Activated T-cell treated with anti-CD3 and anti-CD28 coated beads for 48 hours (primary cell): ENCODE data around the gene TTYH2.

ENCODE experiments used
- DNase-seq: peaks from one replicate; pipeline ENCODE4 v3.0.0-alpha.2; 2020; ENCODE audit warnings: low read depth

Gene TTYH2

DNA sequence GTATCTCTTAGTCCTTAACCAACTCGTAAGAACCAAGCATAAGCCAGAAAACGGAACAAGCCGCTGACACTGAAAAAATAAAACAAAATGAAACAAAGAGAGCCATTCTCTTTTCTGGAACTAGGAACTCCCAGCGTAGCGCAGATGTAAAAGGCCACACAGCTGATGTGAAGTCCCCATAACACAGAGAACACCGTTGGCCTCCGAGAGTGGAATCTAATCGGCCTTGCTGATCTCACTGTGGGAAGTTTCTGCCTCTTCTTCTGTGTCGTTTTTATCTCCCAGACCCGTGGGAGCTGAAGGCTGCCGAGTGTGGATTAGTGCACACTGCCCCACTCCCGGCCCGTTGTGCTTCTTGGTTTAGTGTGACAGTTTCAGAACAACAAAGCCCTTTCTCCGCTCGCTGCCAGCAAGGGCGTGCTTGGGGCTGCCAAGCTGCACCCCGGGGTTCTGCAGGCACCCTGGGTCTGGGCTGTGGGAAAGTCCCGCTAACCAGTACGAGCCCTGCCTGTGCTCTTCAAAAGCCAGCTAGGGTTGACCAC, 21.7 kb downstream of the TTYH2 start:
- DNase-seq, result no peak

DNA sequence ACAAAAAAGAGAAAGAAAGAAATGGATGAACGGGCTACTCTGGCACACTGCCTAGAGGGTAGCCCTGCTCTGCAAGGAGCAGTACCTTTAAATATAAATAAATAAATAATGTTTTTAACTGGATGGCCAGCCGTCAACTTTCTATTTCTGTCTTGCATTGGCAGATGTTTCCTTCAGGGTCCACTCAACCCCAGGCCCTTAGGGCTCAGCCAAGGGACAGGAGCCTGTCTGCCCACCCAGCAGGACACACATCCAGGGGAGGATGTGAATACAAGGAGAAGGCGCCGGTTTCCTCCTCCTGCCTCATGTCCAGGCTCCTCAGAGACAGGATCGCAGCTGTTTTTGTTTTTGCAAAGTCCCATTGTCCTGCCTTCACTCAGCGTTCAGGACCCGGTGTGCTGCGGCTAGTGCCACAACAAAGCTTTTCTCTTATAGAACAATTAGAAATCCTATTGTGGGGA, 22.6 kb downstream of the TTYH2 start:
- DNase-seq, result no peak

DNA sequence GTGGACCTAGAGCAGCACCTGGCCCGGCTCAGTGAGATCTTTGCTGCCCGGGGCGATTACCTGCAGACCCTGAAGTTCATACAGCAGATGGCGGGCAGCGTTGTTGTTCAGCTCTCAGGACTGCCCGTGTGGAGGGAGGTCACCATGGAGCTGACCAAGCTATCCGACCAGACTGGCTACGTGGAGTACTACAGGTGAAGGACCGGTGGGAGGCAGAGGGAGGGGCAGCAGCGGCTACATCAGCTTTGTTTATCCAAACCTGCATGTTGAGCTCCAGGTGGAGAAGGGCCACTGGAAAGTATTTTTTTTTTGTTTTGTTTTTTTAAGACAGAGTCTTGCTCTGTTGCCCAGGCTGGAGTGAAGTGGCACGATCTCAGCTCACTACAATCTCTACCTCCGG, 23.9 kb downstream of the TTYH2 start:
- no peak for DNase-seq

DNA sequence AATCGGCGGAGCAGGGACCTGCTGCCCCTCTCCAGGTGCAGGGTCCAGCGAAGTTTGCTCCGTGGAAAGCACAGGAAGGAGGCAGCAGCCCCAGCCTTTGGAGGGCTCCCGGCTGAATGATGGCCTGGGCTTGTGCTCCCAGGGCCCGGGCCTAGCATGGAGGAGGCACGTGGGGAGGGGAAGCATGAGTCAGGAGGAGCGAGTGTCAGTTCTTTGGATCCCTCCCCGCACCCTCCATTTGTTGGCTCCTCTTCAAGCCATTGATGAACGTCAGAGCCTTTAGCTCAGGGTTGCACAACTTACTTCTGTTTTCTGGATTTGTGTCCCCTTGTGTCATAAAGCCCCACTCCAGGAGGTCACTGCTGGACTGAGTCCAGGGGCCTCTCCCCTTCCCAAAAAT, 25.8 kb downstream of the TTYH2 start:
- no peak for DNase-seq

DNA sequence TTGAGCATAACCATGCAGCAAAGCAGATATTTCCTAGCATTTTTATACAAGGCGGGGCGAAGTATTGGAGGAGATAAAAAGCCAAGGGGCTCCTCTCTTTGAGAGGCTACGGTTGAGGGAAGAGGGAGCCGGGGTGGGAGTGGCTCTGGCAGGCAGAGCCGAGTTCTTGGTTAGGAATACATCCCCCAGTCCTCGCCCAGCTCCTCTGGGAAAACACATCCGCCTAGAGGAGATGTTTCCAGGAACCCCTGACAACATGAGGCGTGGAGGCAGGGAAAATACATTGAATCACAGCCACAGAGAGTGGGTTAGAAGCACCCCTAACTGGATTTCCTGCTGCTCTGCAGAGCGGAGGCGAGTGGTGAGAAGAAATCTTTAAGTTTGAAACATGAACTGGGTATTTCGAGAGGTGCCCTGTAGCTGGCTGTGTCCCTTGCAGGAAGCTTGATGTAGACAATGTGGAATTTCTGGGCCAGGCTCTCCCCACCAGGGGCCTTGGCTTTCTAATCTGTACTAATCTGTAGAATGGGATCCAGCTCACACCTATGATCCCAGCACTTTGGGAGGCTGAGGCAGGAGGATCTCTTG, 27.3 kb downstream of the TTYH2 start:
- DNase-seq, result no peak

DNA sequence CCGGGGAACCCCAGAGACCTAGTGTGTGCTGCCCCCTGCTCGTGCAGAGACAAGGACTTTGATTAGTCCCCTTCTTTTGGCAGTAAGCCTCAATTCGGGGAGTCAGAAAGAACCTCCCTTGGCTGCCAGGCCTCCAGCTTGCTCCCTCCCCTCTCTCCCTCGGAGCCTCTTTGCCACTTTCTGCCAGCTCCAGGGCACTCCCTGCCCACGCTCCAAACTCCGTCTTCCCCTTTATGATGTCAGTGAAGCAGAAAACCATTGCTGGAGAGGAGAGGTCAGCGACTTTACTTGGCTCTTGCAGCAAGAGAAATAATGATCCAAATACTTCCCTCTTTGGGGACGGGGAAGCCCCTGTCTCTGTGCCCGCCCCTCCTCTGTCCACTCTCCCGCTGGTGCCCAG, 28.1 kb downstream of the TTYH2 start:
- no peak for DNase-seq

DNA sequence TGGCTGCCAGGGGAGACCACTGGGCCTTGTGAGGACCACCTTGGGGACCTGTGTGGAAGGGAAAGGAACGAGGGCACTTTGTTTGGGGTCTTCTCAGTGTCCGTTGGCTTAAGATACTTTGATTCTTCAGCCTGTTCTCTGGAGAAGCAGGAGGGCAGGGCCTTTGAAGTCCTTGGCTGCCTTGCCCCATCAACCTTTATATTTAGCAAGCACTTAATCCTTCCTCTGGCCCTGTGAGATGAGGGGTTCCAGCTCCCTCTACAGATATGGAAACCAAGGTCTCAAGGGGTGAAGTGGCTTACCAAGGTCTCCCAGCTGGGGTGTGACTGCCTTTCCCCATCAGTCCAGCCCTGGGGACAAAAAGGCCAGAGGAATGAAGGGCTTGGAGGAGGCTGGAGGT, 28.5 kb downstream of the TTYH2 start:
- DNase-seq, result no peak

DNA sequence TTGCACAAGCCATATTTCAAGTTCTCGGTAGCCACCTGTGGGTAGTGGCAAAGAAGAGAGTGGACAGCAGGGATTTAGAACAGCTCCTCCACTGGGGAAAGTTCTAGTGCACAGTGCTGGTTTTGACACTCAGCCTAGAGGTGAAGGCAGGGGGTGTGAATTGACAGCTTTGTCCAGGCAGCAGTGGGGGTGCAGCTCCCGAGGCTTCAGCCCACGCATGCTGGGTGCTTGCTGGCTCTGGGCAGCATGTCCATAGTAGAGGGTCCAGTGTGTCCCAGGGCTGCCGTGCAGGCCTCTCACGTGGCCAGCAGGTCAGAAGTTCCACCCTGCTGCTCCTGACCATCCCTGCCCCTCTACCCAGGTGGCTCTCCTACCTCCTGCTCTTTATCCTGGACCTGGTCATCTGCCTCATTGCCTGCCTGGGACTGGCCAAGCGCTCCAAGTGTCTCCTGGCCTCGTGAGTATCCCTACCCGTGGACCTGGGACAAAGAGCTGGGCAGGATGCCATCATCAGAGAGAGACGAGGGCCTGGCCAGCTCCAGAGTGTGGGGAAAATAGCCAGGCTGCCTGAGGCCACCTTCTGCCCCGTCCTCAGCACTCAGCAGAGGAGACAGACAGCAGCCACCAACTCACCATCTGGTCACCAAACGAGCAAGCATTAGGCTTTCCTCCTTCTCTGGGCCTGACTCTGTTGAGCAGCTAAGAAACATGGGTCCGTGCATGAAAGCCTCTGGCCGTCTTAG, 29.8 kb downstream of the TTYH2 start:
- DNase-seq, result no peak

DNA sequence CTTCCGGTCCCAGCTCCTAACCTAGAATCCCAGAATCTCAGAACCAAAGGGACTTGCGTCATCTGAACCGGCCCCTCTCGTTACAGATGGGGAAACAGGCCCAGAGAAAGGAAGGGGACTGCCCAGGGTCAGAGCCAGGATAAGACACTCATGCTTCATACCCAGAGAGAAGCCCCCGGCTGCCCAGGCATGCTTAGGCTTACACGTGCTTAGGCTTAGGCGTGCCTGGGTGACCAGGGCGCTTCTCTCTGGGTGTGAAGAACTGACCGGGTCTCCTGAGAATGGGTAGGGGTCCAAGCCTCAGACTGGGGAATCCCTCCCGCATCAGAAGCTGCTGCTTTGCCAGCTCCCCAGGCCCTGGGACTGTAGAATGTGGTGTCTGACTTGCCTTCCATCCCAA, 30.8 kb downstream of the TTYH2 start:
- DNase-seq, result no peak

DNA sequence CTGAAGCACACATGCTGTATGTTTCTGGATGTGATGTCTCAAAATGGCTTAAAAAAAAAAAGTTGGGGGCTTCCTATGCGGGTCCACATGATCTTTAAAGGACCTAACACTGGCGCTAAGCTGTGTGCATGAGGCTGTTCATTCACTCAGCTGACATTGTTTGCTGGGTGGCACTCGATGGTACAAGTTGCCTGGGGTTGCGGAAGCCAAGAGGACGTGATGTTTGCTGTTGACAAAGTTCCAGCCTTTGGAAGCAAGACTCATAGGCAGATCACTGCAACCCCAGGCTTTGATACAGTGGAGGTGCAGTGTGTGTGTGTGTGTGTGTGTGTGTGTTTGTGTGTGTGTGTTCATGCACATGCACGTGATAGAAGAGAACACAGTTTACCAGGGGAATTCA, 31.2 kb downstream of the TTYH2 start:
- DNase-seq, result no peak

DNA sequence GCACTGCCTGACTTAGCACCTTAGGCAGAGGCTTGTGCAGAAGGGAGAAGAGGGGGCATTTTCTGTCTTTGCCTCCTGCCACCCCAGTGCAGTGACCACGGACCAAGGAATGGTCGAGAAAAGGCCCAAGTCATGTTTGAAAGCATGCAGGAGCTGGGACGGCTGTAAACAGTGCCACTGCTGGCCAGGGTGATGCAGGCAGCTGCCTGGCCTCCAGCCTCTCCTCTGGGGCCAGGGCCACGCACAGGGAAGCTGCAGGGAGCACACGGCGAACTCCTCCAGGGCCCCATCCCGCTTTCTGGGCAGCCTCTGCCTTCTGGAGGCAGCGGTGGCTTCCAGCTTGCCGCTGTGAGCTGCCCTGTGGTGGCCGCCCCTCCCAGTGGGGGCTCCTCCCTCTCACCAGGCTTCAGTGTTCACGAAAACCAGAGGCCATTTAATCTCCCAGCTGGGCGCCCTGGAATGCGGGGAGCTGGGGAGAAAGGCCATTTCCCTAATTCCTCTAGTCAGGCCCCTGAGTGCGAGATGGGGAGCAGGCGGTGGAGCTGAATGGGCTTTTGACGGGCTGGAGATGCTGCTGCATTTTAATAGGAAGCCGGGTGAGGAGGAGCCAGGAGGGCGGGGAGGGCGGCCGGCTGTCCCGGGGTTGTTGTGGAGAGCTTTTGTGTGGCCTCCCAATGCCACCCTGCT, 31.9 kb downstream of the TTYH2 start:
- DNase-seq, result no peak

DNA sequence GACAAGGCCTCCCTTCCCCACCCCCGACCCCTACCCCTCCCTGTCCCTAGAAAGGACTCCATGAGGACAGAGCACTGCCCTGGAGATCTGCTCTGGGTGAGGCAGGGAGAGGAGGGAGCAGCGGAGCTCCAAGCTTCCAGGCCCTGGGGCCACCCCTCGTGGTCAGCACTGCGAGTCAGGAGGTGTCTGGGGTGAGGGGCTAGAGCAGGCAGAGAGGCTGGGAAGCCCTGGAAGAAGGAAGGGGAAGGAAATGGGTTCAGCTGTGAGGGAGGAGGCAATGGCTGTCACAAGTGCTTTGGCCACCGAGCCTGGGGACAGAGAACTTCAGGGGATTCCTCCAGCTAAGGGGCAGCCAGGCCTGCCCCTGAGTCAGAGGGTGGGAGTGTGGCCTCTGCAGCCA, 32.5 kb downstream of the TTYH2 start:
- no peak for DNase-seq

DNA sequence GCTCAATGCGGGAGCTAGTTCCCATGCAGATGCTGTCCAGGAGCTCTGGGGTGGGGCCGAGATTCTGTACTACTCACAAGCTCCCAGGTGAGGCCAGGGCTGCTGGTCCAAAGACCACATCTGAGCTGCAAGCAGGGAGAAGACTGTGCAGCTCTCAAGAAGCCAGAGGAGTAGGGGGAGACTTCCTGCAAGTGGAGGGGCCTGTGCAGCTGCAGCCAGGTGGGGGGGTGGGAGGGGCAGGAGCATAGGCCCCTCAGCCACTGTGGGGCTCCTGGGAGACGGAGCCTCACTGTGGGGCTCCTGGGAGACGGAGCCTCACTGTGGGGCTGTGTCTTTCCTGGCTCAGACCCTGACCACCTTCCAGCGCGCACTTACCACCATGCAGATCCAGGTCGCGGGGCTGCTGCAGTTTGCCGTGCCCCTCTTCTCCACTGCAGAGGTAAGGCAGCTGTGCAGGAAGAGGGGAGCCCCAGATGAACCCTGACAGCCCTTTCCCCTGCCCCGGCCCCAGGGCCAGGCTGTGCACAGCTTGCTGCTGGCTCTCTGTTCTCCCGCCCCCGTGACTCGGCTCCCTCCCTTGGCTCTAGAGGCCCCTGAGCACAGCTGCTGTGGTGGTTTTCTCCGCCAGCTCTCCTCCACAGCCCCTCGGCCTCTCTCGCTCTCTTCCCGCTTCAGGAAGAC, 36.4 kb downstream of the TTYH2 start:
- no peak for DNase-seq

DNA sequence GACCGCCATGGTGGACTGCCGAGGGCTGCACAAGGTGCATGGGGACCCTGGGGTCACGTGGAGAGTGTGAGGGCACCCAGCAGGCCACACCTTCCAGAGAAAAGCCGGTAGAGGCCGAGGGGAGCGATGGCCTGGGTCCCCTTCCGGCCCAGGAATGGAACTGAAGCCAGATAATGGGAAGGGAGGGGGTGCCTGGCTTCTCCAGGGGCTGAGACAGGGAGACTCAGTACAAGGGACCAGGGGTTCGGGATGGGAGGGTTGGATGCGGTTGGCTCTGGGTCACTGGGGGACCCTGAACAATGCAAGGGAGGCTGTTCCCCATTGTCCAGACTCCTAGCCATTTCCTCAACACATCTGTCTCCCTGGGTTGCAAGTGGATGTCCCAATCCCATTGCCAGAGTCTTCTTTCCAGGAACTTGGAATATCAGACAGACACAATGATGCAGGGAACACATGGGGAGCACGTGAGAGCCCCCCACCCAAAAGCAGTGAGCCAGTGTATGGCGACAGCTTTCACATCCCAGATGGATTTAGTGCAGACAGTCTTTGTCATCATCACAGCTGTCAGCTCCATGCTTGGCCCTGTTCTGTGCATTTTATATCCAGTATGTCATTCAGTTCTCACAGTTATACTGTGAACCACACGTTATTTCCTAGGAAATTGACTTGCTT, 37.1 kb downstream of the TTYH2 start:
- DNase-seq, result no peak

DNA sequence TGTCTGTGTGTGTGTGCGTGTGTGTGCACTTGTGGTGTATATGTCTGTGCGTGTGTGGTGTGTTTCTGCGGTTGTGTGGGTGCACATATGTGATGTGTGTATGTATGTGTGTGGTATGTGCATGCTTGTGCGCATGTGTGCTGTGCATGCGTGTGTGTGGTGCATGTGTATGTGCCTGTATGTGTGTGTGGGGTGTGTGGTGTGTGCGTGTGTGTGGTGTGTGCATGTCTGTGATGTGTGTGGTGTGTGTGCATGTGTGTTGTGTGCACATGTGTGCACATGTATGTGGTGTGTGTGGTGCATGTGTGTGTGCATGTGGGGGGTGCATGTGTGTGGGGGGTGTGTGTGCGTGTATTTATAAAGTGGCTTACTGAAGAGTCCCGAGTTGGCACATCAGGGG, 37.7 kb downstream of the TTYH2 start:
- no peak for DNase-seq

DNA sequence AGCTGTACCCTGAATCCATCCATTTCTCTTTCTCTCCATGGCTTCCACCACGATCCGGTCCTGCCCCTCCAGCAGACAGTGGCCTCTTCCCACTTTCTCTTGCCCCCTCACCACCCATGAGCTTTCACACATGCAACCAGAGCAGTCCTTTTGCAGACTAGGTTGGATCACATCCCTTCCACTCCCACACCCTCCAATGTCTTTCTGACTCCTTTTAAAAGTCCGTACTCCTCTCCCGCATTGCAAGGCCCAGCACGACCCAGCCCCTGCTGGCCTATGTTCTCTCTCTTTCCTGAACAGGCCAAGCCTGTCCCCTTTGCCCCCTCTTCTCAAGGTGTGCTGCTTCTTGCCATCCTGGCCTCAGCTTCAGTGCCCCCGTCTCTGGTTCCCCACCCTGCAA, 38.2 kb downstream of the TTYH2 start:
- DNase-seq, result no peak

DNA sequence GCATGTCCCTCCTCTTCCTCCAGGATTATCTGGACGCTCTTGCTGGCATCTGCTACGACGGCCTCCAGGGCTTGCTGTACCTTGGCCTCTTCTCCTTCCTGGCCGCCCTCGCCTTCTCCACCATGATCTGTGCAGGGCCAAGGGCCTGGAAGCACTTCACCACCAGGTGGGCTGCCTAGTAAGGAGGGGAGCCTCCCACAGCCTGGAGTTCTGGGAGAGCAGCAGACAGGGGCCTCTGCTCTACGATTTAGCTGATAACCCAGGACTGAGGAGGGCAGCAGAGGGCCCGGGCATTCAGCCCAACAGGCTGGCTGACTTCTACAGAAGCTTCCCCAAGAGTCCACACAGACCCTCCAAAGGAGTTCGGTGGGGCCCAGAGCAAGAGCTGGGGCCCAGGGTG, 38.8 kb downstream of the TTYH2 start:
- no peak for DNase-seq

DNA sequence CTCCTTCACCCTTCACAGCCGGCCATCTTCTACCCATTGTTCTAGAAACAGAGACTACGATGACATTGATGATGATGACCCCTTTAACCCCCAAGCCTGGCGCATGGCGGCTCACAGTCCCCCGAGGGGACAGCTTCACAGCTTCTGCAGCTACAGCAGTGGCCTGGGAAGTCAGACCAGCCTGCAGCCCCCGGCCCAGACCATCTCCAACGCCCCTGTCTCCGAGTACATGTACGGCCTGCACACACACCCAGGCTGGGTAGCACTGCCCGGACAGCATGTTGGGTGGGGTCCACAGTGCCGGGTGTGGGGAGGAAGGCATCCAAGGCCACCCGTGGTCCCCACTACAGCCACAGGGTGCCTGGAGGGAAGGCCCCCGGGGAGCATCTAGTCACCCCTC, 39.7 kb downstream of the TTYH2 start:
- DNase-seq, result no peak

DNA sequence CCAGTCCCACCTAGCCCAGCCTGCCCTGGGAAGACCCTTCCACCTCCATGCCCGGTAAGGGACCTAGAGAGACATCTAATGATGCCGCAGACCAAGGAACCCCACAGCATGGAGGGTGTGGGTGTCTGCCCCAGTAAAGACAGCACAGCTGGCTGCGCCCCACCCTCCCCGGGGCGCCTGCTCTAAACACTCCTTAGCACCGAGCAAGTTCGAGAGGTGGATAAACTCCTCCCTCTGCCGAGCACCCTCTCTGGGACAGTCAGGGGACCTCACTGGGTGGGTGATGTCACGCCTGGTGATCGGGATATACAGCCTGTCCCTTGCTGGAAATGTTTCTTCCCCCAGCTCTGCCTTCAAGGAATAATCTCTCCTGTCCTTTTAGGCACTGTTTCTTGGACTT, 43.9 kb downstream of the TTYH2 start:
- no peak for DNase-seq

DNA sequence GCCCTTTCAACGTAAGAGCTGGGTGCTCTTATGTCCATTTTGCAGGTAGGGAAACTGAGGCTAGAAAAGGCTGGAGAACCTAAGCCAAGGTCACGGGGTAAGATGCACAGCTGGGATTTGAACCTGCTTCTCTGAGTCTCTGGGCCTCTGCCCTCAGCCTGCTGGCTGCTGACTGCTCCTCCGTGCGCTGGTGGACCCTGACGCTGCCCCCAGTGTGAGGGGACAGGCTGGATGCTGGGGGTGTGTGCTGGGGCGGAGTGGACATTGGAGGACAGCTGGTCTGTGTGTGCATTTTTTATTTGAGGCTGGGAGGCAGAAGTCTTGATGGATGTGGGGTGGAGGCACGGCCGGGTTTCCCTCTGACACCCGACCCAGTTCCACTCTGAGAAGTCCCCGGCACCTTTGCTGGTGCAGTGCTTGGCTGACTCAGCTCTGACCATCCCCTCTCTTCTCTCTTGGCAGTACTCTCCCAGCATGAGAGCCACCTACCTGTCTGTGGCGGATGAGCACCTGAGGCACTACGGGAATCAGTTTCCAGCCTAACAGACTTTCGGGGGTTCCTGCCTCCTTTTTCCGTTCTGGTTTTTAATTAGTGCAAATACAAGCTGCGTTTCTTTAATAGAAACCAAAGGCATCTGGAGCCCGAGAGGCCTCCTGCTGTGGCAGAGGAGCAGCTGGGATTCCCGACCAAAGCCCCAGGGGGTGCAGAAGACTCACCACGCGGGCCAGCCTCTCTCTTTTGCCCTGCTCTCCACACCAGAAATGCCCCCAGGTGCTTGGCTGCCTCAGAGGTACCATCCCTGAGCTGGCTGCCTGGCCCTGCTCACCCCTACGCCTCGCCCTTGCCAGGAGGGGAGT, 46.5 kb downstream of the TTYH2 start:
- no peak for DNase-seq

DNA sequence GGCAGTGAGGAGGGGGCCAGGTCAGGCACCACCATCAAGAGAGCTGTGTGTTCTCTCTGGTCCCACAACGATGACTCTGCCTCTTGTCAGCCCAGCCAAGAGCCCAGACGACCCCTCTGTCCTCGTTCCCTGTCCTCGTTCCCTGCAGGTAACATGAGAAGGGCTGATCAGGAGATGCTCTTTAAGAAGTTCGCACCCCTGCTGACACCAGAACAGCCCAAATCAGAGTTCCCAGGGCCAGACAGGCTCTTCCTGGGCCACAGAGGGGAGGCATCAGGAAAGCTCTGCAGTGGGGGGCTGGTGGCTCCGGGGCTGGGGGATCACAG, 47.1 kb downstream of the TTYH2 start:
- no peak for DNase-seq
